GM12875 (cell line): ENCODE measurements around the gene LRBA.

Experiments used
- H3K4me3 ChIP-seq: one replicate; pipeline ENCODE4 v1.5.1; 2011; ENCODE audit warnings: low read depth, low read length, control low read depth
- CTCF ChIP-seq: IDR thresholded peaks from 2 replicates; pipeline ENCODE4 v1.5.1; 2011; ENCODE audit warnings: low read depth, mild to moderate bottlenecking, control low read depth, inconsistent platforms, low read length, moderate library complexity, borderline replicate concordance; ENCODE audit not compliant: insufficient read depth

LRBA gene

GRCh38 chr4:150852216-150852615, 162.9 kb downstream of the LRBA start:
- no peak for TF ChIP-seq CTCF
- no peak overlapping the region for H3K4me3 ChIP-seq

- no peak for TF ChIP-seq CTCF
- H3K4me3 ChIP-seq: no peak overlapping the region
These were observed 166.1 kb downstream of the LRBA start for GRCh38 chr4:150849016-150849415.

GRCh38 chr4:150828159-150828558, 186.9 kb downstream of the LRBA start:
- H3K4me3 ChIP-seq: no peak overlapping the region

GRCh38 chr4:150827226-150827625, 187.9 kb downstream of the LRBA start:
- no peak overlapping the region for H3K4me3 ChIP-seq
- TF ChIP-seq CTCF: no peak

More at GRCh38 chr4:150828159-150828558, 186.9 kb downstream of the LRBA start:
- TF ChIP-seq CTCF: peak; percentile 36; the same call in 1 of the 2 replicates

GRCh38 chr4:150826306-150826705, 188.8 kb downstream of the LRBA start:
- no peak for TF ChIP-seq CTCF
- no peak overlapping the region for H3K4me3 ChIP-seq

GRCh38 chr4:150822407-150822806, 192.7 kb downstream of the LRBA start:
- no peak overlapping the region for H3K4me3 ChIP-seq
- TF ChIP-seq CTCF: no peak

GRCh38 chr4:150821641-150822040, 193.4 kb downstream of the LRBA start:
- TF ChIP-seq CTCF: no peak
- H3K4me3 ChIP-seq: no peak overlapping the region
